Trophoblast cell (in vitro differentiated cells and primary cell): Measurements from ENCODE around the gene ADCY1.

Experiments used
- DNase-seq, 2 donors: peaks; one replicate each; pipeline ENCODE4 v3.0.0-alpha.2; 2016
- H2AFZ ChIP-seq: 2 replicates; pipeline ENCODE4 v1.6.1; 2013; ENCODE audit warnings: low read length, moderate library complexity, mild to moderate bottlenecking; ENCODE audit not compliant: insufficient read depth, poor library complexity
- H2AK5ac ChIP-seq: 2 replicates; pipeline ENCODE4 v1.6.1; 2013; ENCODE audit warnings: mild to moderate bottlenecking, low read length
- H2BK120ac ChIP-seq: 2 replicates; pipeline ENCODE4 v1.6.1; 2013; ENCODE audit warnings: low read length, mild to moderate bottlenecking, moderate library complexity; ENCODE audit not compliant: insufficient read depth, poor library complexity
- H2BK12ac ChIP-seq: 2 replicates; pipeline ENCODE4 v1.6.1; 2013; ENCODE audit warnings: mild to moderate bottlenecking, low read length, moderate library complexity
- H2BK5ac ChIP-seq: 2 replicates; pipeline ENCODE4 v1.6.1; 2013; ENCODE audit warnings: low read length, low read depth, moderate library complexity, mild to moderate bottlenecking; ENCODE audit not compliant: poor library complexity
- H3K14ac ChIP-seq: 2 replicates; pipeline ENCODE4 v1.6.1; 2013; ENCODE audit warnings: mild to moderate bottlenecking, low read length
- H3K18ac ChIP-seq: 2 replicates; pipeline ENCODE4 v1.6.1; 2013; ENCODE audit warnings: mild to moderate bottlenecking, low read length
- H3K23ac ChIP-seq: 2 replicates; pipeline ENCODE4 v1.6.1; 2013; ENCODE audit warnings: low read length
- H3K27ac ChIP-seq: 2 replicates; pipeline ENCODE4 v1.5.1; 2013; ENCODE audit warnings: low read depth, mild to moderate bottlenecking, inconsistent platforms, low read length, moderate library complexity
- H3K27me3 ChIP-seq: 2 replicates; pipeline ENCODE4 v1.6.1; 2013; ENCODE audit warnings: inconsistent platforms, mild to moderate bottlenecking, low read length, moderate library complexity; ENCODE audit not compliant: insufficient read depth
- H3K36me3 ChIP-seq, 2 experiments: 1 replicate in 1 of 2; 2 replicates in 1 of 2; pipeline ENCODE4 v1.6.1; 2013; ENCODE audit warnings: low read length in 2 of 2, mild to moderate bottlenecking in 2 of 2, moderate library complexity in 1 of 2; ENCODE audit not compliant: insufficient read depth in 2 of 2, control insufficient read depth in 1 of 2
- H3K4ac ChIP-seq: 2 replicates; pipeline ENCODE4 v1.6.1; 2013; ENCODE audit warnings: low read depth, mild to moderate bottlenecking, low read length, moderate library complexity
- H3K4me1 ChIP-seq, 2 experiments: 1 replicate in 1 of 2; 2 replicates in 1 of 2; pipeline ENCODE4 v1.6.1; 2013; ENCODE audit warnings: low read length in 2 of 2, mild to moderate bottlenecking in 2 of 2, moderate library complexity in 1 of 2; ENCODE audit not compliant: insufficient read depth in 2 of 2, control insufficient read depth in 1 of 2
- H3K4me2 ChIP-seq: 2 replicates; pipeline ENCODE4 v1.6.1; 2013; ENCODE audit warnings: inconsistent platforms, mild to moderate bottlenecking, low read length, moderate library complexity
- H3K4me3 ChIP-seq: 2 replicates; pipeline ENCODE4 v1.5.1; 2013; ENCODE audit warnings: mild to moderate bottlenecking, low read depth, low read length, inconsistent platforms
- H3K79me1 ChIP-seq: one replicate; pipeline ENCODE4 v1.6.1; 2013; ENCODE audit warnings: low read length
- H3K79me2 ChIP-seq: 2 replicates; pipeline ENCODE4 v1.6.1; 2013; ENCODE audit warnings: low read length, mild to moderate bottlenecking; ENCODE audit not compliant: control insufficient read depth, insufficient read depth, poor library complexity
- H3K9ac ChIP-seq: 2 replicates; pipeline ENCODE4 v1.6.1; 2013; ENCODE audit warnings: mild to moderate bottlenecking, low read length
- H3K9me3 ChIP-seq: 2 replicates; pipeline ENCODE4 v1.6.1; 2013; ENCODE audit warnings: low read depth, mild to moderate bottlenecking, control low read depth, inconsistent platforms, low read length; ENCODE audit not compliant: insufficient read depth
- H4K12ac ChIP-seq: 2 replicates; pipeline ENCODE4 v1.6.1; 2013; ENCODE audit warnings: low read depth, mild to moderate bottlenecking, low read length, moderate library complexity
- H4K8ac ChIP-seq: 2 replicates; pipeline ENCODE4 v1.6.1; 2013; ENCODE audit warnings: low read depth, mild to moderate bottlenecking, low read length, moderate library complexity
- H4K91ac ChIP-seq: one replicate; pipeline ENCODE4 v1.6.1; 2013; ENCODE audit warnings: low read depth, mild to moderate bottlenecking, low read length, moderate library complexity
- WGBS: extraction: QIAGEN DNeasy Blood & Tissue Kit; methylation state at CpG from one replicate; pipeline ENCODE4 v1.1.7; 2013; ENCODE audit warnings: missing lambda C conversion rate; ENCODE audit not compliant: insufficient read length, insufficient coverage; ENCODE audit errors: extremely low coverage; 5-methylcytosine and 5-hydroxymethylcytosine counted together

The ADCY1 gene

GRCh38 chr7:45606050-45606449 lies 31.9 kb downstream of the ADCY1 start:
- no CpG with 5 or more reads among the region's 1 CpG for WGBS
- no peaks in the 10 kb centered on the region for H3K4me1 ChIP-seq
- no peak overlapping the region for H3K27ac ChIP-seq
- DNase-seq: no peak
- H3K9ac ChIP-seq: no peak overlapping the region
- H3K18ac ChIP-seq: no peak overlapping the region
- H3K4me2 ChIP-seq: no peak overlapping the region
- H2BK5ac ChIP-seq: no peak overlapping the region
- H4K12ac ChIP-seq: no peak overlapping the region
- no peak overlapping the region for H3K4ac ChIP-seq
- H3K27me3 ChIP-seq: no peaks in the 10 kb centered on the region
- no peaks in the 10 kb centered on the region for H3K36me3 ChIP-seq
- H2AFZ ChIP-seq: no peak overlapping the region
- no peak overlapping the region for H3K4me3 ChIP-seq
- no peak overlapping the region for H3K14ac ChIP-seq
- H3K23ac ChIP-seq: no peak overlapping the region
- no peak overlapping the region for H2BK120ac ChIP-seq
- H3K79me2 ChIP-seq: no peaks in the 10 kb centered on the region
- H2BK12ac ChIP-seq: no peak overlapping the region
- no peaks in the 10 kb centered on the region for H3K79me1 ChIP-seq
- H2AK5ac ChIP-seq: no peak overlapping the region
- no peak overlapping the region for H4K91ac ChIP-seq
- no peak overlapping the region for H4K8ac ChIP-seq
- H3K9me3 ChIP-seq: peaks cover 12% of the 10 kb centered on the region

GRCh38 chr7:45606931-45607330 lies 32.8 kb downstream of the ADCY1 start:
- Histone ChIP-seq H3K4me1 (no peaks in the 10 kb centered on the region), H3K14ac (no peak overlapping the region), H2AFZ (no peak overlapping the region), H3K23ac (no peak overlapping the region), H4K91ac (no peak overlapping the region), H2BK120ac (no peak overlapping the region), H3K79me2 (no peaks in the 10 kb centered on the region), H2BK12ac (no peak overlapping the region), H3K79me1 (no peaks in the 10 kb centered on the region), H4K12ac (no peak overlapping the region), H4K8ac (no peak overlapping the region), H3K4ac (no peak overlapping the region), H3K27ac (no peak overlapping the region), H3K4me2 (no peak overlapping the region), H3K4me3 (no peak overlapping the region), H2AK5ac (no peak overlapping the region), H3K36me3 (no peaks in the 10 kb centered on the region), H3K9me3 (peaks cover 11% of the 10 kb centered on the region), H3K9ac (no peak overlapping the region), H3K27me3 (no peaks in the 10 kb centered on the region), H3K18ac (no peak overlapping the region), H2BK5ac (no peak overlapping the region)
- WGBS: no CpG with 5 or more reads among the region's 7 CpGs
- DNase-seq: no peak

DNA sequence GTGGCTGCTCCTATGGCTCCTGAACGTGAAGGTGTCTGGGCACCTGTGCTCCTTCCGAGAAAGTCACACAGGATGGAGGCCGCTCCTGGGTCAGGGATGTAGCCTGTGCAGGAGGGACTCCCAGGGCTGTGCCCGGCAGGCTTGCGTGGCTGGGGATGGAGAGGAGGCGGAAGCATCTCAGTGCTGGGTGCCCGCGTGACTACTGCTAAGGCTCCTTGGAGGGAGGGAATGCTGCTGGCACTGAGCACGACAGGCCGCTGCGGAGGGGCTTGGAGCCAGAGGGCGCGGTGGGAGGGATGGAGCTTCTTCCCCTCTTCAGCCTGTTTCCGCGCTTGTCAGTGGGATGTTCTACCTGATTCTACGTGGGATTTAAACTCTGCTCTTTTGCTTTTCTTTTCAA lies 35.0 kb downstream of the ADCY1 start:
- no peaks in the 10 kb centered on the region for H3K4me1 ChIP-seq
- H2AK5ac ChIP-seq: no peak overlapping the region
- H3K27me3 ChIP-seq: no peaks in the 10 kb centered on the region
- H4K12ac ChIP-seq: no peak overlapping the region
- H3K4me2 ChIP-seq: no peak overlapping the region
- peaks cover 11% of the 10 kb centered on the region for H3K9me3 ChIP-seq
- no peak overlapping the region for H3K18ac ChIP-seq
- no peaks in the 10 kb centered on the region for H3K79me2 ChIP-seq
- no peak overlapping the region for H2BK12ac ChIP-seq
- no peaks in the 10 kb centered on the region for H3K79me1 ChIP-seq
- H2AFZ ChIP-seq: no peak overlapping the region
- no peak overlapping the region for H4K8ac ChIP-seq
- H3K23ac ChIP-seq: no peak overlapping the region
- H3K14ac ChIP-seq: no peak overlapping the region
- no peak overlapping the region for H3K4me3 ChIP-seq
- H2BK120ac ChIP-seq: no peak overlapping the region
- no peak for DNase-seq
- no peaks in the 10 kb centered on the region for H3K36me3 ChIP-seq
- H3K9ac ChIP-seq: no peak overlapping the region
- no peak overlapping the region for H4K91ac ChIP-seq
- no peak overlapping the region for H3K27ac ChIP-seq
- no peak overlapping the region for H3K4ac ChIP-seq
- H2BK5ac ChIP-seq: no peak overlapping the region
- WGBS: no CpG with 5 or more reads among the region's 16 CpGs

DNA sequence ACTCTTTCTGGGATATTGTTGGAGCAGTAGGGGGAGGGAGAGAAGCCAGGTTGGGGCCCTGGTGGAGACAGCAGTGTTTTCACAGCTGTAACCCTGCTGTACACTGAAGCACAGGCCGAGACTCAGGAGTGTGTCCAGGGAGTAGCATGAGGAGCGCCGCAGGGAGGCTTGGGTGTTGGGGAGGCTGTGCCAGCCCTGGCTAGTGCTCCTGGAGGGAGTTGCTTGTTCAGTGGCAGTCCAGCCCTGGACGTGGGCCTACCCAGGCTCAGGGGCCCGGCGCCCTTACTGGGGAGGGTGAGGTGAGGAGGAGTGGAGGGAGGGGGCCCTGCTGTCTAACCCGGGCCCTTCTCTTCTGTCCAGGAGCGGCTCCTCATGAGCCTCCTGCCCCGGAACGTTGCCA lies 35.9 kb downstream of the ADCY1 start:
- Histone ChIP-seq H4K12ac (no peak overlapping the region), H4K91ac (no peak overlapping the region), H3K23ac (no peak overlapping the region), H3K18ac (no peak overlapping the region), H3K79me1 (no peaks in the 10 kb centered on the region), H3K27ac (no peak overlapping the region), H3K9me3 (peaks cover 11% of the 10 kb centered on the region), H3K4ac (no peak overlapping the region), H3K4me3 (no peak overlapping the region), H2AFZ (no peak overlapping the region), H2BK12ac (no peak overlapping the region), H2AK5ac (no peak overlapping the region), H2BK5ac (no peak overlapping the region), H3K4me2 (no peak overlapping the region), H3K36me3 (no peaks in the 10 kb centered on the region), H2BK120ac (no peak overlapping the region), H3K14ac (no peak overlapping the region), H3K79me2 (no peaks in the 10 kb centered on the region), H3K27me3 (no peaks in the 10 kb centered on the region), H4K8ac (no peak overlapping the region), H3K4me1 (no peaks in the 10 kb centered on the region), H3K9ac (no peak overlapping the region)
- WGBS: no CpG with 5 or more reads among the region's 10 CpGs
- DNase-seq: no peak
